PC-3 (cell line): ENCODE measurements around the gene GPR63. TPM values are rescaled to one million over a fixed set of nuclear protein-coding genes. Genes with fewer than 3 reads are reported as not detected.

ENCODE experiments used
- ATAC-seq: fragments of 200-7000 bp; cut with Tn5 transposase; 2 replicates; pipeline ENCODE4 v1.9.1; 2020; ENCODE audit warnings: mild to moderate bottlenecking, moderate library complexity
- BruUV-seq: library from RNA; stranded (reverse); fragments of 400-500 nt; replicated peaks from 2 replicates; lab custom pipeline; 2021; lab: Mats Ljungman, UMichigan
- CTCF ChIA-PET: fragments of 300-600 bp; sonication (Branson Sonifier 250); formaldehyde crosslinking; loops from one replicate; lab custom pipeline; 2022; ENCODE audit warnings: antibody characterized with exemption; lab: Charles Lee
- POLR2A ChIA-PET: fragments of 300-600 bp; sonication (Branson Sonifier 250); formaldehyde crosslinking; loops from one replicate; lab custom pipeline; 2022; ENCODE audit warnings: antibody characterized with exemption; ENCODE audit not compliant: unreplicated experiment; lab: Charles Lee
- DNase-seq: peaks from one replicate; pipeline ENCODE4 v3.0.0-alpha.2; 2015
- H2AFZ ChIP-seq: fragments of 300-600 bp; sonication (generic); 2 replicates; pipeline ENCODE4 v1.6.0; 2016; ENCODE audit warnings: antibody characterized with exemption, low read length
- H3F3A ChIP-seq: fragments of 300-600 bp; sonication (generic); one replicate; pipeline ENCODE4 v1.6.0; 2017; ENCODE audit warnings: antibody characterized with exemption, low read length, control low read depth, mild to moderate bottlenecking; ENCODE audit not compliant: unreplicated experiment
- H3K27ac ChIP-seq: fragments of 300-600 bp; sonication (generic); 2 replicates; pipeline ENCODE4 v1.5.1; 2016; ENCODE audit warnings: mild to moderate bottlenecking, low read length
- H3K27me3 ChIP-seq: fragments of 300-600 bp; sonication (generic); 2 replicates; pipeline ENCODE4 v1.6.1; 2016; ENCODE audit warnings: low read length, mixed read lengths
- H3K36me3 ChIP-seq: fragments of 300-600 bp; sonication (generic); 2 replicates; pipeline ENCODE4 v1.6.1; 2016; ENCODE audit warnings: low read depth, mixed run types, low read length, mixed read lengths
- H3K4me1 ChIP-seq: fragments of 300-600 bp; sonication (generic); 2 replicates; pipeline ENCODE4 v1.5.1; 2016; ENCODE audit warnings: low read length; ENCODE audit not compliant: insufficient read depth
- H3K4me2 ChIP-seq: fragments of 300-600 bp; sonication (generic); 2 replicates; pipeline ENCODE4 v1.6.0; 2016; ENCODE audit warnings: low read length
- H3K4me3 ChIP-seq: fragments of 300-600 bp; sonication (generic); 2 replicates; pipeline ENCODE4 v1.5.1; 2016; ENCODE audit warnings: mild to moderate bottlenecking, low read length, mixed read lengths
- H3K79me2 ChIP-seq: fragments of 300-600 bp; sonication (generic); 2 replicates; pipeline ENCODE4 v1.6.1; 2017; ENCODE audit warnings: low read length, mixed read lengths
- H3K9ac ChIP-seq: fragments of 300-600 bp; sonication (generic); 2 replicates; pipeline ENCODE4 v1.6.0; 2016; ENCODE audit warnings: mild to moderate bottlenecking, low read length
- H3K9me2 ChIP-seq: fragments of 300-600 bp; sonication (generic); replicated peaks from 2 replicates; pipeline ENCODE4 v1.6.1; 2016; ENCODE audit warnings: mixed run types, low read length, mixed read lengths
- H3K9me3 ChIP-seq: fragments of 300-600 bp; sonication (generic); 2 replicates; pipeline ENCODE4 v1.6.1; 2016; ENCODE audit warnings: low read length, mixed read lengths
- H4K20me1 ChIP-seq: fragments of 300-600 bp; sonication (generic); 2 replicates; pipeline ENCODE4 v1.6.1; 2016; ENCODE audit warnings: low read length, mixed read lengths
- EZH2 ChIP-seq: fragments of 300-600 bp; sonication (generic); IDR thresholded peaks from one replicate; pipeline ENCODE4 v1.6.1; 2017; ENCODE audit warnings: antibody characterized with exemption, mild to moderate bottlenecking, low read length; ENCODE audit not compliant: unreplicated experiment
- EZH2phosphoT487 ChIP-seq: fragments of 300-600 bp; sonication (generic); IDR thresholded peaks from 2 replicates; pipeline ENCODE4 v1.6.1; 2018; ENCODE audit warnings: mild to moderate bottlenecking, antibody characterized with exemption, low read length, borderline replicate concordance
- intact Hi-C: fragments of 100-400 bp; cut with micrococcal nuclease; formaldehyde crosslinking; loops from 2 replicates; pipeline ENCODE4 v1.9.0; 2023
- total RNA-seq: library from RNA; depleted of rRNA; stranded (reverse); fragments of >200 nt; gene quantifications from 2 replicates; pipeline ENCODE4 v1.2.3, GENCODE V29; 2014
- TF ChIP-seq, protein P1 (sequence below): fragments of 300-600 bp; sonication (generic); conservative IDR thresholded peaks from 2 replicates; pipeline ENCODE4 v1.5.1; 2017; ENCODE audit warnings: antibody characterized with exemption, low read depth, mild to moderate bottlenecking, low read length

Gene GPR63
- total RNA-seq, 1 experiment from 2014 or later = 0.07 TPM

DNA sequence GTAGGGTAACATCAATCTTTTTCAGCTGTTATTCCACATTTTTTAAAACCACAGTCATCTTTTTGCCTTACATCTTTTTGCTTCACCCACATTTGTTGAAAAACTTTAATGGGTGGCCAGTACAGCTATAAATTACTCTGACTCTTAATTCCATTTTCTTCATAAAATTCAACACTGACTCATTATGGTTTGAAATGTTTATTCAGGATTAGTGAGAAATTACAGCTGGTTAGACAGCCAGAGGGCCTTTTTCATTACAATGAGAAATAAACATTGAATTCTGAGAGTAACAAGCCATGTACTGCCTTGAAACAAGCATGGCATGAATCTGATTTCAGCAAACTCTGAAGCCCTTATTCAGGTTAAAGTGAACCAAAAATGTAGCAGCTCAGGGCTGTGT lies 40.9 kb upstream of the GPR63 start:
- POLR2A ChIA-PET = no interaction called here
- H3K9ac ChIP-seq = no peak overlapping the region
- H3K9me3 ChIP-seq = no peaks in the 10 kb centered on the region
- H3F3A ChIP-seq = no peaks in the 10 kb centered on the region
- no peak overlapping the region for H3K4me2 ChIP-seq
- DNase-seq (no peak), ATAC-seq (no peak)
- H3K79me2 ChIP-seq = no peaks in the 10 kb centered on the region
- H3K27me3 ChIP-seq = peaks cover 10% of the 10 kb centered on the region
- H4K20me1 ChIP-seq = no peaks in the 10 kb centered on the region
- no peaks in the 10 kb centered on the region for H3K4me1 ChIP-seq
- BruUV-seq = no TSS peak
- H3K27ac ChIP-seq = no peak overlapping the region
- H2AFZ ChIP-seq = no peak overlapping the region
- H3K4me3 ChIP-seq = no peak overlapping the region
- no peaks in the 10 kb centered on the region for H3K36me3 ChIP-seq
- intact Hi-C loops = no loop called here
- H3K9me2 ChIP-seq = no peaks in the 10 kb centered on the region
- CTCF ChIA-PET = no interaction called here
- no peak for TF ChIP-seq EZH2phosphoT487
- TF ChIP-seq, protein P1, sequence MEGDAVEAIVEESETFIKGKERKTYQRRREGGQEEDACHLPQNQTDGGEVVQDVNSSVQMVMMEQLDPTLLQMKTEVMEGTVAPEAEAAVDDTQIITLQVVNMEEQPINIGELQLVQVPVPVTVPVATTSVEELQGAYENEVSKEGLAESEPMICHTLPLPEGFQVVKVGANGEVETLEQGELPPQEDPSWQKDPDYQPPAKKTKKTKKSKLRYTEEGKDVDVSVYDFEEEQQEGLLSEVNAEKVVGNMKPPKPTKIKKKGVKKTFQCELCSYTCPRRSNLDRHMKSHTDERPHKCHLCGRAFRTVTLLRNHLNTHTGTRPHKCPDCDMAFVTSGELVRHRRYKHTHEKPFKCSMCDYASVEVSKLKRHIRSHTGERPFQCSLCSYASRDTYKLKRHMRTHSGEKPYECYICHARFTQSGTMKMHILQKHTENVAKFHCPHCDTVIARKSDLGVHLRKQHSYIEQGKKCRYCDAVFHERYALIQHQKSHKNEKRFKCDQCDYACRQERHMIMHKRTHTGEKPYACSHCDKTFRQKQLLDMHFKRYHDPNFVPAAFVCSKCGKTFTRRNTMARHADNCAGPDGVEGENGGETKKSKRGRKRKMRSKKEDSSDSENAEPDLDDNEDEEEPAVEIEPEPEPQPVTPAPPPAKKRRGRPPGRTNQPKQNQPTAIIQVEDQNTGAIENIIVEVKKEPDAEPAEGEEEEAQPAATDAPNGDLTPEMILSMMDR = no peak
- TF ChIP-seq EZH2 = no peak

DNA sequence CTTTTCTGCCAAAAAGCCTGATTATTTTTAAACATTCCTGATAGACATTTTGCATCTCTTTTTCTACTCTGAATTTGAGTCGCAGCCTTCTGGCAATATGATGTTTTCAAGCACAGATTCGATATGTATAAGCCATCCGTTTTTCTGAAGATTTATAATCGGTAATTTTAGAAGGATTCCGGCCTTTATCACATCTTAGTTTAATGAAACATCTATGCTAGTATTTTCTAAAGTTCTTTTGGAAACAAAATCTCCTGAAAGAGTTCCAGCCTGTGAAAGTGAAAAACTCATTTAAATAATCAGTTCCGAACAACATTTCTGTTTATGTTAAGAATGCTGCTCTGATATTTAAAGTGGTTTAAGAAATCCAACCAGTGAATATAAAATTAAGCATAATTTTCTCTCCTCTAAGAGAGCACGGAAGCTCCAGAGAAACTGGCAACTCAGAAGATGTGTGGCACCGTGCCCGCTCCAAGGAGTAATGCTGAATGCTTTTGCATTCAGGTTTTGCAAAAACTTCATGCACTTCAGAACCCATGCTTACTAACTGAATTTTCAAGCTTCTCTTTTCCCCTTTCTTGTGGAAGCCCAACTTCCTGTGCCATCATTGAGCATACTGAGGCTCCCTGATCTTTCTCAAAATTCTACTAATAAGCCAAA lies 39.7 kb upstream of the GPR63 start:
- Histone ChIP-seq H2AFZ (no peak overlapping the region), H4K20me1 (no peaks in the 10 kb centered on the region), H3F3A (no peaks in the 10 kb centered on the region), H3K9ac (no peak overlapping the region), H3K9me3 (no peaks in the 10 kb centered on the region), H3K36me3 (no peaks in the 10 kb centered on the region), H3K27me3 (peaks cover 13% of the 10 kb centered on the region; the same call in 1 of the 2 replicates), H3K27ac (no peak overlapping the region), H3K9me2 (no peaks in the 10 kb centered on the region), H3K4me1 (no peaks in the 10 kb centered on the region), H3K79me2 (no peaks in the 10 kb centered on the region), H3K4me3 (no peak overlapping the region), H3K4me2 (no peak overlapping the region)
- DNase-seq (no peak), ATAC-seq (no peak)
- intact Hi-C loops = no loop called here
- TF ChIP-seq EZH2 (no peak), EZH2phosphoT487 (no peak)
- TF ChIP-seq, protein P1 = no peak
- no TSS peak for BruUV-seq
- ChIA-PET CTCF (no interaction called here), POLR2A (interaction anchor here (0.6 kb wide), 1 partner anchor 141 kb away, joined by 4 read pairs; no protein-coding TSS in a partner anchor)

DNA sequence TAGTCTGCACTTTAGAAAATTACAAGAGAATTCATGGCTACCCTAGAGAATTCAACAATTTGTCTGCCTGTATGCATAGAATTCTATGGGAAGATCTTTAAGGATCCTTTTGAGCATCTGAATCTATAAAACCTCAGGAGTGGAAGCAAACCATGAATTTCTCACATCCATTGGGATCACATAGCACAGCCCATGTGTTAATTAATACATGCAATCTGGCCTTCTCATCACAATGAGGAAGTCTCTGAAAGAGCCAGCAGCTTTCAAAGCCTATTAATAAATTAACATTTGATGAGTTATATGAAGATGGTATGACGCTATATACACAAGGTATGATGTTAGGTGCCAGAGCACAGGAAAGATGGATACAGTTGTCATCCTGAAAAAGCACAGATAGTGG lies 35.7 kb upstream of the GPR63 start:
- Histone ChIP-seq H3K9ac (no peak overlapping the region), H3K4me2 (no peak overlapping the region), H2AFZ (no peak overlapping the region), H3K4me3 (no peak overlapping the region), H3K27me3 (peaks cover 16% of the 10 kb centered on the region; the same call in 1 of the 2 replicates), H3K36me3 (no peaks in the 10 kb centered on the region), H3K79me2 (no peaks in the 10 kb centered on the region), H3K9me3 (no peaks in the 10 kb centered on the region), H3K4me1 (no peaks in the 10 kb centered on the region), H3K9me2 (no peaks in the 10 kb centered on the region), H3F3A (no peaks in the 10 kb centered on the region), H3K27ac (no peak overlapping the region), H4K20me1 (no peaks in the 10 kb centered on the region)
- DNase-seq (no peak), ATAC-seq (no peak)
- BruUV-seq = no TSS peak
- POLR2A ChIA-PET = no interaction called here
- CTCF ChIA-PET = no interaction called here
- TF ChIP-seq EZH2 = no peak
- TF ChIP-seq, protein P1 = no peak
- TF ChIP-seq EZH2phosphoT487 = no peak
- intact Hi-C loops = no loop called here
